GM23248 (cell line): ENCODE results near the gene HTRA1.

ENCODE experiments used
- EZH2 ChIP-seq: fragments of 200-600 bp; sonication (generic); IDR thresholded peaks from 2 replicates; pipeline ENCODE4 v1.6.1; 2018; ENCODE audit warnings: antibody characterized with exemption, mild to moderate bottlenecking; ENCODE audit not compliant: insufficient read depth, poor library complexity, severe bottlenecking
- EZH2phosphoT487 ChIP-seq: fragments of 200-600 bp; sonication (generic); IDR thresholded peaks from 2 replicates; pipeline ENCODE4 v1.6.1; 2018; ENCODE audit warnings: antibody characterized with exemption, moderate library complexity, mild to moderate bottlenecking, low read depth; ENCODE audit not compliant: insufficient read depth

DNA sequence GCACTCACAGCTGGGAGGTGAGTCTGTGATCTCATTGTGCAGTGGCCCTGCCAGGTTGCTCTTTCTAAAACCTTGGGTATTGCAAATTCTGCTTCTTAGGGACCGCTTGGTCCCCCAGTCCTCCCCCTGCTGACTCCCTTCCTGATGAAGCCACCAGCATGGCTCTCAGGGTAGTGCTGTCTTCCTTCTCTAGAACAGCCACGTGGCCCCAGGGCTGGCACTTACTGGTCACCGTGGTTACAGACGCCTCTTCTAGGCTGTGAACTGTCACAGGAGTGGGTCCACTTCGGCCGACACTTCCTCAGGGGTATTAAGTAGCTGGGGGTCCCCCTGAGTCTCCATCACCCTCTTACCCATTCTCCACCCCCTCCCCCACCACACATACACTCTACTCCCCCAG lies 2.7 kb upstream of the HTRA1 start:
- no peak for TF ChIP-seq EZH2
- no peak for TF ChIP-seq EZH2phosphoT487
